Fibroblast of pulmonary artery (primary cell): ENCODE results near the gene PSG2.
"Not testable (repeated sequence)": the region's sequence is repeated elsewhere in the genome, so short reads cannot be mapped to it uniquely, and the experiment has no call there.

Source experiments
- DNase-seq: peaks from one replicate; pipeline ENCODE4 v3.0.0-alpha.2; 2010; ENCODE audit warnings: low read depth
- H3K4me3 ChIP-seq: replicated peaks from 2 replicates; pipeline ENCODE4 v1.5.1; 2011; ENCODE audit warnings: low read depth, mild to moderate bottlenecking, control low read depth, low read length, moderate library complexity
- CTCF ChIP-seq: IDR thresholded peaks from 2 replicates; pipeline ENCODE4 v1.5.1; 2011; ENCODE audit warnings: mild to moderate bottlenecking, control low read depth, low read length, inconsistent platforms; ENCODE audit errors: missing control alignments

The PSG2 gene

GRCh38 chr19:43078311-43078710 is 4.2 kb downstream of the PSG2 start:
- TF ChIP-seq CTCF: no peak

GRCh38 chr19:43077881-43078280 is 4.6 kb downstream of the PSG2 start:
- H3K4me3 ChIP-seq: not testable (repeated sequence)
- peak; percentile 25 for DNase-seq

More at GRCh38 chr19:43078311-43078710, 4.2 kb downstream of the PSG2 start:
- no peak overlapping the region for H3K4me3 ChIP-seq
- DNase-seq: peak; percentile 11

GRCh38 chr19:43062418-43062817 is 20.1 kb downstream of the PSG2 start:
- DNase-seq, H3K4me3 ChIP-seq: not testable (repeated sequence)

GRCh38 chr19:43061326-43061725 is 21.2 kb downstream of the PSG2 start:
- not testable (repeated sequence) for DNase-seq, H3K4me3 ChIP-seq

- H3K4me3 ChIP-seq, DNase-seq: not testable (repeated sequence)
Measured at GRCh38 chr19:43060254-43060653, 22.2 kb downstream of the PSG2 start.

GRCh38 chr19:43059482-43059881 is 23.0 kb downstream of the PSG2 start:
- H3K4me3 ChIP-seq, DNase-seq: not testable (repeated sequence)

GRCh38 chr19:43058440-43058839 is 24.1 kb downstream of the PSG2 start:
- not testable (repeated sequence) for H3K4me3 ChIP-seq

GRCh38 chr19:43047966-43048365 is 34.5 kb downstream of the PSG2 start:
- DNase-seq, H3K4me3 ChIP-seq: not testable (repeated sequence)

More at GRCh38 chr19:43058440-43058839, 24.1 kb downstream of the PSG2 start:
- not testable (repeated sequence) for DNase-seq

- H3K4me3 ChIP-seq, DNase-seq: not testable (repeated sequence)
Measured at GRCh38 chr19:43046578-43046977, 35.9 kb downstream of the PSG2 start.

- DNase-seq, H3K4me3 ChIP-seq: not testable (repeated sequence)
Measured at GRCh38 chr19:43043492-43044180, 38.9 kb downstream of the PSG2 start.

- TF ChIP-seq CTCF: peak; percentile 38
- DNase-seq: peak; percentile 37
- not testable (repeated sequence) for H3K4me3 ChIP-seq
Measured at GRCh38 chr19:43031645-43032044, 50.9 kb downstream of the PSG2 start.

- DNase-seq: no peak
- no peak overlapping the region for H3K4me3 ChIP-seq
- TF ChIP-seq CTCF: no peak
Measured at GRCh38 chr19:43028866-43029265, 53.6 kb downstream of the PSG2 start.
